Measurements from ENCODE around the gene TARP.
"Not testable (repeated sequence)": the region's sequence is repeated elsewhere in the genome, so short reads cannot be mapped to it uniquely, and the experiment has no call there.

The TARP gene

DNA sequence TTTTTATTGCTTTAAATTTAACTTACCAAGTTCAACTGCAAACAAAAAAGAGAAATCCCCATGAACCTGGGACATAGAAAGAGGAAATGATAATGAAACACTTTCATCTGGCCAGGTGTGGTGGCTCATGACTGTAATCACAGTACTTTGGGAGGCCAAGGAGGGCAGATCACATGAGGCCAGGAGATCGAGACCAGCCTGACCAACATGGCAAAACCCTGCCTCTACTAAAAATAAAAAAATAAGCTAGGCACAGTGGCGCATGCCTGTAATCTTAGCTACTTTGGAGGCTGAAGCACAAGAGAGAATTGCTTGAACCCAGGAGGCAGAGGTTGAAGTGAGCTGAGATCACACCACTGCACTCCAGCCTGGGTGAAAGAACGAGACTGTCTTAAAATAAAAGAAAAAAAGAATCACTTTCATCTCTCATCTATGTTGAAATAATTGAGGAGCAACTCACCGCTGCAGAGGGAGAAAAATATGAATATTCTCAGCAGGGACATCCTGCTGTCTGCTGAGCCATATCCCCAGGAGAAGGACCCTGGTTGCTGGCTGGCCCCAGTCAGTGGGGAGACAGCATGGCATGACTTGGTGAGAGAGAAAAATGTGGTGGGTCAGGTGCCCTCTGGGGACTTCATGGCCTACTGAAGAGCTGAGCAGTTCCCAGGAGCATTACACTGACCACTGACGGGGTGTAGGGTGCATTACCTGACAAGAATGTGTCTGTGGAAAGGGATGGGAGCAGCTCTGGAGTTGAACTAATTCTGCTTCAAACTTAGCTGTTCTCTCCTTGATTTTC is 22.8 kb upstream of the TARP start:
- DNase-seq: no peak

- no peak for DNase-seq
Measured at GRCh38 chr7:38294926-38295325, 21.5 kb upstream of the TARP start.

GRCh38 chr7:38292442-38292841 is 19.0 kb upstream of the TARP start:
- DNase-seq: no peak

DNA sequence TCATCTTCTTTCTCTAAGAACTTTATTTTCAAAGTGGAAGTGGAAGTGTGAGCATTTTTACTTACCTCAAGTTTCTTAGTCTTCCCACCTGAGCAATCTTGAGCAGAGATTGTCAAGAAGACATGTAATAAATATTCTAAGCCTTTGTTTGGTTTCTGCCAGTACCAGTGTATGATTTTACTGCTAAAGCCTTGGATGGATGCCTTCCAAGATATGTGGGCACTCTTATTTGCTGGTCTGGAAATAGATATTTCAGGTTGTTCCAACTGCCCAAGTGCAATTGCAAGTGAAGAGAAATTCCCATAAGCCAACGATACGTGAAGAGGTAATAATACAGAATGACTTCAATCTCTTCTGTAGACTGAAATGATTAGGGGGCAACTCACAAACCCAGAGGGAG is 18.2 kb upstream of the TARP start:
- no peak for DNase-seq

- DNase-seq: no peak
Measured at GRCh38 chr7:38291117-38291647, 17.7 kb upstream of the TARP start.

DNA sequence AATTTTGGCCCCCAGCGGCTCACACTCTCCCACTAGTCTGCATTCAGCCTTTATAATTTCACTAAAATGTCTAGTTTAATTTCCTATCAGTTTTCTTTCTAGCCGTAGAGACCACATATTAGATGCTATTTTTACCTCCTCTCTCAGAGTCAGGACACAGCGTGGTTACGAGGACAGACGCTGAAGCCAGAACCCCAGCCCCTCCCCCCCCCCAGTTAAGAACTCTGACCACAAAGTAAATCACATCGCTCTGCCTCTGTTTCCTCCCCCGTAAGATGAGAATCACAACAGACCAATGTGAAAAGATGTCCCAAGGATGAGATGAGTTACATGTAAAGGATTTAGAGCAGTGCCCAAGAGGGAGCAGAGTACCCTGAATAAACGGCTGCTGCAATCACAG is 11.1 kb upstream of the TARP start:
- DNase-seq: no peak

- no peak for DNase-seq
Measured at GRCh38 chr7:38283809-38284208, 10.4 kb upstream of the TARP start.

GRCh38 chr7:38283107-38283506 is 9.7 kb upstream of the TARP start:
- no peak for DNase-seq

DNA sequence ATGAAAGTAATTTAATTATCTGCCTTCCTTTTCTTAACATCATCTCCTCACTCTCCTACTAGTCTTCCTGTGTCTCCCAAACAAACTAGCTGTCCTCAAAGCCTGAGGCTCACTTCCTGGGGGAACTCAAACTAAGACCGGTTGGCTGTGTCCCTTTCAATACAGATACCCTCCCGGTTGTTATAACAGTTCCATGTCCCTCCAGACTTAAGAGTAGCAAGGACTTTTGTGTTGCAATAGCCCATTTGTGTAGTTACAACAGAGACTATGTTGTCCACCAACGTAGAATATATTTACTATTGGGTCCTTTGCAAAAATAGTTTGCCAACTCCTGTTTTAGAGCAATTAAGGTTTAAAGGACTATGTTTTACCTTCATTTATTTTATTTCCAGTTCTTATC is 8.6 kb upstream of the TARP start:
- DNase-seq: no peak

- DNase-seq: no peak
Measured at GRCh38 chr7:38281266-38281665, 7.8 kb upstream of the TARP start.

DNA sequence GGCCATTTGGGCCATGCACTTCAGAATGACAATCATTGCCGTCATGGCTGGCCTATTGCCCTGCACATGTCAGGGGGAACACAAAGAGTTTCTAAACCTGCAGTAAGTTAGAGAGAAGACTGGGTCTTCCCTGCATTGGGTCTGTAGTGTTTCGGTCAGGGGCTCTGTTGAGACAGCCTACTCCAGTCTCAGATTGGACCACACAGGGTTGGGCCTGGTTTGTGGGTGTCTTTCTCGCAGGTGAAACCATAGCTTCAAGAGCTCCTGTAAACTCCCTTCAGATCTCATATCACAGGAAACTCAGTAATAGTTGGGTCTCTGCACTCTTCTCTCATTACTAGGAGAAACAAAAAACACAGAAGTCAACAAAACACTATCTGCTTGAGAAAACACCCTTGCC is 7.3 kb upstream of the TARP start:
- DNase-seq: no peak

DNA sequence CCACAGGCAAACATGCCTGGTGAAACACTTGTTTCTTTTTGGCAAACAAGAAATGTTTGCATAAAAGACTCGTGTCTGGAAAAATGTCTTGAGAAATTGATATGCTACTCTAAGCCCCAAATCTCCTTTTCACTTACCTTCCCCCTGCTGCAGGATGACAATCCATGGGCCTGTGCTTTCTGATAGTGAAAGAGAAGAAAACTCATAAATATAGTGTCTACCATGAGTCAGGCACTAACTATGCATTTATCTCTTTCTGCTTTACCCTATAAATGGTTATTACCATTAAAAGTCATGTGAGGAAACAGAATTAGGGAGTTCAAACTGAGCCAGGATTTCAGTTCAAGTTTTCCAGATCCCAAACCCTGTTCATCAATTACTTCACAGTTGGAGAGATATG is 6.6 kb upstream of the TARP start:
- DNase-seq: no peak

- DNase-seq: no peak
Measured at GRCh38 chr7:38276096-38276877, 2.9 kb upstream of the TARP start.

GRCh38 chr7:38274927-38275620 is 1.6 kb upstream of the TARP start:
- DNase-seq: no peak

DNA sequence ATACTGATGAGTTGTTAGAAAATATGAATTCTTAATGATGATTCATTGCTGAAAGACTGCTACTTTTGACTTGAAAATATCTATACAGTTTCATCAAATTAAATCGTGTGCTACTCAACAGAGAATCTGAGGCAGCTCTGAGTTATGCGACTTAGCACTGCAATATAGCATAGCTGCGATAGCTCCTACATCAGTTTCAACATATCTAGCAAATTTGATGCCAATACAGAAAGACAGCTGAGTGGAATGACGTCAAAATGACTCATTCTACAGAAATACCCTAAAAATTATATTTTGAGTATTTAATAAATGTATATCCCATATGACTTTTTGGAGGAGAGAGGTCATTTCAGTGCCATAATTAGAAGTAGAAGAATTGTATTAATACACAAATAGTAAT is 1.1 kb upstream of the TARP start:
- no peak for DNase-seq

- not testable (repeated sequence) for DNase-seq
Measured at GRCh38 chr7:38270405-38270804, 3.0 kb downstream of the TARP start.

DNA sequence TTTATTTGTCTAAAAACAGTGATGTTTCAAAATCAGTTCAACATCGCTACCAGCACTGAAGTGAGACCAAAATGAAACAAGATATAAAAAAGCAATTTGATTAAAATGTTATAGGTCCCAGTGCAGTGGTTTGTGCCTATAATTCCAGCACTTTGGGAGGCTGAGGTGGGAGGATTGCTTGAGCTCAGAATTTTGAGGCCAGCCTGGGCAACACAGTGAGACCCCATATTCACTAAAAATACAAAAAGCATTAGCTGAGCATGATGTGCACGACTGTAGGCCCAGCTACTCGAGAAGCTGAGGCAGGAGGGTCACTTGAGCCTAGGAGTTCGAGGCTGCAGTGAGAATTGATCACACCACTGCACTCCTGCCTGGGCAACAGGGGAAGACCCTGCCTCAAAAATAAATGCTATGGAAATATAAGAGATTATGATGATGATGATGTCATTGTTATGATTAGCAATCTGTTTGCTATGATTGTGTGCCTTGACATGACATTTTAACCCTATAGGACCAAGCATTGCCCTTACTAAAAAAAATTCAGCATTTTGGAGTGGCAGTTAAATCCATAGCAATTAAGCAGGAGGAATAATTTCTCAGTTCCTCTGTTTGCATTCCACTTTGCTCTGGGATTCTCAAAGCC is 3.6 kb downstream of the TARP start:
- not testable (repeated sequence) for DNase-seq

GRCh38 chr7:38265958-38266357 is 7.5 kb downstream of the TARP start:
- not testable (repeated sequence) for DNase-seq

- DNase-seq: not testable (repeated sequence)
Measured at GRCh38 chr7:38264602-38265001, 8.8 kb downstream of the TARP start.

GRCh38 chr7:38263274-38263673 is 10.2 kb downstream of the TARP start:
- not testable (repeated sequence) for DNase-seq

- DNase-seq: no peak
Measured at GRCh38 chr7:38262545-38262944, 10.9 kb downstream of the TARP start.

- not testable (repeated sequence) for DNase-seq
Measured at GRCh38 chr7:38262026-38262425, 11.4 kb downstream of the TARP start.

DNA sequence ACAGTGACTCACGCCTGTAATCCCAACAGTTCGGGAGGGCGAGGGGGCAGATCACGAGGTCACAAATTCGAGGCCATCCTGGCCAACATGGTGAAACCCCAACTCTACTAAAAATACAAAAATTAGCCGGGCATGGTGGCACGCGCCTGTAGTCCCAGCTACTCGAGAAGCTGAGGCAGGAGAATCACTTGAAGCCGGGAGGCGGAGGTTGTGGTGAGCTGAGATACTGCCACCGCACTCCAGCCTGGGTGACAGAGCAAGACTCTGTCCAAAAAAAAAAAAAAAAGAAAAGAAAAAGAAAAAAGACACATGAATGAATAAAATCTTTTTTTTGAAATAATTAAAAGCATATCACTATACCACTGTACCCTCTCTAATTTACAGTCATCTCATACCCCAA is 11.8 kb downstream of the TARP start:
- not testable (repeated sequence) for DNase-seq
